Measurements from ENCODE around the gene DENND5A.
"Not testable (repeated sequence)": the region's sequence is repeated elsewhere in the genome, so short reads cannot be mapped to it uniquely, and the experiment has no call there.

The DENND5A gene

DNA sequence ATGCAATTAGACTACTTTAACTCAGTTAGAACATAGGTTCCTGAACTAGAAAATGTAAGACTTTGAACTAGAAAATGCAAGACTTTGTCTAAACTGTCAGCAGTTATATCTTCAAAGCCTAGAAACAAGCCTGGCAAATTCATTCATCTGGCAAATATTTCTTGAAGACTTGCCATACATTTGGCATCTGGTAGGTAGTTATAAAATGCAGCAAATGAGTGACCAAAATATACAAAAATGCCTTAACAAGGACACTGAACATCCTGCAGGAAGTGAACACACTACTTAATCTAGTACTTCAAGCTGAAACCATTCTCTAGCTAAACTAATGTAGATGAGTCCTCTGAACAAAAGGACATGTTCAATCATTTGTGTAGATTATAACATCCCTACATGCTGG is 89.0 kb downstream of the DENND5A start:
- DNase-seq (ENCODE audit: low spot score), result no peak

DNA sequence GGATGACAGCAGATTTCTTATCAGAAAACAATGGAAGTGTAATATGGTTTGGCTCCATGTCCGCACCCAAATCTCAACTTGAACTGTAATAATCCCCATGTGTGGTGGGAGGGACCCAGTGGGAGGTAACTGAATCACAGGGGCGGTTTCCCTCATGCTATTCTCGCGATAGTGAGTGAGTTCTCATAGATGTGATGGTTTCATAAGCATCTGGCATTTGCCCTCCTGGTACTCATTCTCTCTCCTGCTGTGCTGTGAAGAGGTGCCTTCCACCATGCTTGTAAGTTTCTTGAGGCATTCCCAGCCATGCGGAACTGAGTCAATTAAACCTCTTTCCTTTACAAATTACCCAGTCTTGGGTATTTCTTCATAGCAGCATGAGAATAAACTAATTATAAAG is 92.8 kb downstream of the DENND5A start:
- no peak for DNase-seq (ENCODE audit: low spot score)

DNA sequence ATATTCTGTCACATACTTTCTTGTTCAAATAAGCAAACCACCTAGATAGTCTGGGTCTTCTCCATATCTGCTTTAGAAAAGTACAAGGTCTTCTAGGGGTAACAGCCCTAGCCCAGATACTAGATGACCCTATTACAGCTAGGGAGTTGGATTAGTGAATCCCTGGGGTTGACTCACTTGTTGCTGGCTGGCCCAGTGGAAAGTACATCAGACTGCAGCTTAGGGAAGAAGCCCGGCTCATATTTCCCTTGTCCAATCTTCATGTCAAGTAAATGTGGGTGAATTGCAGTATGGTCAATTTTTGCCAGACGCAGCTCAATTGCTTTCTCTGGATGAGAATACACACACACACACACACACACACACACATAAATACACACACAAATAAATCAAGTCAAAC is 94.7 kb downstream of the DENND5A start:
- DNase-seq (ENCODE audit: low spot score), result no peak

DNA sequence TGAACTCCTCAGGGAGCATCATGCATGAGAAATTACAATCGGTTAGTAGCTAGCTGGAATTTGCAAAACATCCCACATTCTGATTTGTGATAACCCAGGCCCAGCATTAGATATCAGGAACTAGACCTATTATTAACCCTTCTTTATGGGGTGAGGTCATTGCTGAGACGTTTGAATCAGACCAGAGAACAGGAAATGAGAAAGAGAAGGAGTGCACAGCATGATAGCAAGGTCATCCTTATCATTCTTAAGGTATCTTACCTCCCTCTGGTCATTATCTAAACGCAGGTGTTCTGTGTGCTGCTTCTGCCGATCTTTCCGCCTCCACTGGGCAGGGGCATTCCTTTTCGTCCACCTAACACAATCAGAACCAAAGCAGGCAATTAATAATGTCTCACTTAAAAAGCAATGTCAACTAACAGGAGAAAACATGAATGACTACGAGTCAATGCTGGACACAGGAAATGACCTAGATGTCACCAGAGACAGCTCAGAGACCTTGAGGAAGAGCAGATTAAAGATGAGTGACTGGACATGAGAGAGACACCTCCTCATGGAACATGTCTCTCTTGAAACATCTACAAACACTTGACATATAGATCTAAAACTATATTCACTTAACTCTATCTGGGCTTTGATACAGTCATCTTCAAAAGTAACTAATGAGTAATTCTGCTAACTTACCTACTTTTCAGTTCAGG is 95.4 kb downstream of the DENND5A start:
- no peak for DNase-seq (ENCODE audit: low spot score)

DNA sequence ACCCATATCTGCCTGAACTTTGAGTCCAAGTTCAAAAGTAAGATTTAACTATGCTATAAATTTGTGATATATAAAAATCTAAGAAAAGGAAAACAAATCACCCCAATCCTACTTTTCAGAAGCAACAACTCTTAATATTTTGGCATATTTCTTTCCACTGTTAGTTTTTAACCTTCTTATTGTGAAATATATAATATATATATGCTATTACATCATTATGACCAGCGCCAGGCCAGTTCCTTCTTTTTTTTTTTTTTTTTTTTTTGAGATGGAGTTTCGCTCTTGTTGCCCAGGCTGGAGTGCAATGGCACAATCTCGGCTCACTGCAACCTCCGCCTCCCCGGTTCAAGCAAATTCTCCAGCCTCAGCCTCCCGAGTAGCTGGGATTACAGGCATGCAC is 103.2 kb downstream of the DENND5A start:
- not testable (repeated sequence) for DNase-seq (ENCODE audit: low spot score)

DNA sequence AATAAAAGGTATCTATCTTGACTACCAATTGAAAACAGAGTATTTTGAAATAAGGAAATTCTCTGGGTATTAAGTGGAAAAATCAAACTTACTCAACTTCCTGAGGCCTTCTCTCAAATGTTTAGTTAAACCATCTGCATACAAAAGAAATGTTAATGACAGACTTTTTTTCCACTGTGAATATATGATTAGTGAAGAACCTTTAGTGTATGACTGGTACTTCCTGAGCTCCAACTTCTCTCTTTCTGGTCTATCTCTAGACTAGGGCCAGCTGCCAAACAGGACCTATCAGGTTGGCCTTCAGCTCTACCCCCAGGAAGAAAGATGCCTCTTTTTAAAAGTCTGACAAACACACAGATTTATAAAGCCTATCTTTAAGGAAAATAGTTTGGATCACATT is 105.0 kb downstream of the DENND5A start:
- no peak for DNase-seq (ENCODE audit: low spot score)

DNA sequence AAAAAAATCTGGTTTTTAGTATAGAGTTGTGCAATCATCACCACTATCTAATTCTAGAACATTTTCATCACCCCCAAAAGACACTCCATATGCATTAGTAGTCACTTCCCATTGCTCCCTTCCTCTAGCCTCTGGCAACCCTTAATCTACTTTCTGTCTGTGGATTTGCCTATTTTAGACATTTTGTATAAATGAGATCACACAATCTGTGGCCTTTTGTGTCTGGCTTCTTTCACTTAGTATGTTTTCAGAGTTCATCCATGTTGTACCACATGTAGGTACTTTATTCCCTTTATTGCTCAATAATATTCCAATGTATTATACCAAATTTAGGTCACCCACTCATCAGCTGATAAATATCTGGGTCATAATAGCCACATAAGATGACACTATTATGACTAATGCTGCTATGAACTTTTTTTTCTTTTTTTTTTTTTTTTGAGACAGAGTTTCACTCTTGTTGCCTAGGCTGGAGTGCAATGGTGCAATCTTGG is 106.2 kb downstream of the DENND5A start:
- DNase-seq (ENCODE audit: low spot score), result no peak

DNA sequence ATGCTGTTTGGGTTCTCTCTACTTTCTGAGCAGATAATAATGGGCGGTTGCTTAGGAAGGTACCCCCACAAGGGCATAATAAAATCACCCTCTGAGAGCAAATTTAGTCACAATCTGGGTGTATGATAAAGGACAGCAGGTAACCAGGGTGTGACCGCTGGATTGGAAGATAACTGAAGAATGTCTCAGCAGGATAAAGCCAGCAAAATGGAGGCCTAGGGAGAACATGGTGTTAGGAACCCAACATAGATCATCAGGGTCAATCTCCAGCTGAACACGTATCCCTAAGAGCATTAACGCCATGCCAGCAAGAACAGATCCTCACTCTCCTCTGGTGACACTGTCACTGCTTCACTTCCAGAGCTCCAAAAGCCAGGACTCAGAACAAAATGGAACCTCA is 109.2 kb downstream of the DENND5A start:
- no peak for DNase-seq (ENCODE audit: low spot score)

DNA sequence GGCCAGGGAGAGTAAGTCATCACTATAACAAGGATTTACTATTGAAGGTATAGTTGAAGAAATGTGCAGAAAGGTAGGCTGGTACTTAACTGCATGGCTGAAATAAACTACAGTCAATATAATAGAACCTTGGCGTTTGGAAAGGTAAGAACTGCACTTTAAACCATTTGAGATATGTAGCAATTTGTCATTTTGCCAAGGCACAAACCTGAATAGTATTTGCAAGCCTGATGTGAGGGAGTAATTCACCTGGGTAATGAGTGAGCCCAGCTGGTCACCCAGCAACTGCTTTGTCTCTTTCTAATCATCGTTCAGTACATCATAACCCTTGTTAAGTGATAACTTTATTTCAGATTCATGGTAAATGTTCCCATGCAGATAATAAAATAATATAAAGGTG is 111.5 kb downstream of the DENND5A start:
- DNase-seq (ENCODE audit: low spot score), result no peak

DNA sequence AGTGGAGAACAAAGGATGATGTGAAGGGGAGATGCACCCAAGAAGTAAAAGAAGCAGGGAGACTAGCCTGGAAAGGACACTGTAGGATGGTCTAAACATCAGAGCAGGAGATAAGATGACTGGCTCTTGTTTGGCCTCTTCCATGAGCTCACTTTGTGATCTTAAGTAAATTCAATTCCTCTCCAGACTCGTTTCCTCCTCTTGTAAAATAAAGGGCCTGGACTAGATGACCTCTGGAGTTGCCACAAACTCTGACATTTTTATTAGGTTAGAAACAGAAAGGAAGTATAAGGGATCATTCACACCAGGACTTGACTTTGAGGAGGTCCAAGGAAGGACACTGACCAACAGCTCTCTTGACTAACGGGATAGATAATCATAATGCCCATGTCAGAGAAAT is 113.5 kb downstream of the DENND5A start:
- no peak for DNase-seq (ENCODE audit: low spot score)

DNA sequence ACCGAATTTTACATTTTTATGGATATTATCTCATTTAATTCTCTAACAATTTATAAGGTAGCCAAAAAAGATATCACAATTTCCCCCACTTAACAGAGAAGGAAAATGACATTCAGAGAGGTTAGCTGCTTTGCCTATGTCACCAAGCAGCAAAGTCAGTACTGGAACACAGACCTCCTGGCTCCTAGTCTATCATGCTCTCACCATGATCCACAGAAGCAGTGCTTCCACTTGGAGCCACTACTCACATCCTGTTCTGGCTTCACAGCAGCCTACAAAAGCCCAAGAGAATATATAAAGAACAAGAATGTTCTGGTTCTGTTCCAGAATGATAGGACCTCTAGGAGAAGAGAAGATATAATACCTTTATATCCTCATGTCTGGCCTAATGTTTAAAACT is 114.2 kb downstream of the DENND5A start:
- no peak for DNase-seq (ENCODE audit: low spot score)

DNA sequence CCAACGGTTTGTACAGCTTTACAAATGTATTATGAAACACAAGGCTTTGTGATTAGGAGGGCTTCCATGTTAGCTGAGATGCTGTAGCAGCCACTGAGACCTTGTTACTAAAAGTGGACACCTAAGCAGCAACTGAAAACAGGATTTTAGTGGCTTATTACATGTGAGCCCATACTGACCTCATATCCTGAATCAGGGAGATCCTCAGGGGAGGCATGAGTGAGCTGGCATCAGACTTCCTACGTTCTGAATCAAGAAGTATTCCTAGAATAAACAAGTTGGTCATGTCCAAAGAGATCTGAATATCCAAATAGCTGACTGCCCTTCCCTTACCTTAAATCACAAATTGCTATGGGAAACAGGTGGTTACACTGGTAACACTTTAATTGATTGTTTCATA is 114.6 kb downstream of the DENND5A start:
- DNase-seq (ENCODE audit: low spot score), result no peak

DNA sequence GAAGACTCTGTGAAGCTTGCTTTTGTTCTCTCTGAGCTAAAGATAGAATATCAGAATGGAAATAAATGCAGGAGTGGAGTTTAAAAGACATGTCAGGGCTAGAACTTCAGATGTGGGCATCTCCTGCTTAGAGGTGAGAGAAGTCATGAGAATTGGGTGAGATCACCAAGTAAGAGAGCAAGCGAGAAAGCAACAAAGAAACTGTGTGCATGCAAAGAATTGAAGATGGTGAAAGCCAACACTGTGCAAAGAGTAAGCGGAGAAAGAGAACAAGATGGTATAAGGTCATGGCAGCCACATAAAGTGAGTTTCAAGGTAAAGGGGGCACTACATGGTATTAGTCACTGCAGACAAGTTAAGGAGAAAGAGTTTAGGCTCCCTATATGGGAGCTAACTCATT is 116.4 kb downstream of the DENND5A start:
- no peak for DNase-seq (ENCODE audit: low spot score)

DNA sequence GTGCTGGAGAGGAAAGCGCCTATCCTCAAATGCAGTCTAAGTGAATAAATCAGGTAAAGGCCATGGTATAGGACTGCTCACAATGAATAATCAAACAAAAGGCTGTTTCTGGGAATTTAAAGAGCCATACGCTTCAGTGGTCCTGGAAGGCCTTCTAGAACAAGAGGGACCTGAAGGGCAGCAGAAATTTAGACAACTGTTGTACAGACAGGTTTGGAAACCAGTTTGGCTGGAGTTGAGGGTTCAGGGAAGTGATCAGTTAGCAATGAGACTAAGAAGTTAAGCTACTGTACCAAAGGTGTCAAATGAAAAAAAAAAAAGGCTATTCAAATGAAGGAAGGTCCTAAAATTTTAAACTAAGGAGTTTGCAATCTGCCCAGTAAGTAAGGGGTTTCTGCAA is 117.1 kb downstream of the DENND5A start:
- DNase-seq (ENCODE audit: low spot score), result no peak

DNA sequence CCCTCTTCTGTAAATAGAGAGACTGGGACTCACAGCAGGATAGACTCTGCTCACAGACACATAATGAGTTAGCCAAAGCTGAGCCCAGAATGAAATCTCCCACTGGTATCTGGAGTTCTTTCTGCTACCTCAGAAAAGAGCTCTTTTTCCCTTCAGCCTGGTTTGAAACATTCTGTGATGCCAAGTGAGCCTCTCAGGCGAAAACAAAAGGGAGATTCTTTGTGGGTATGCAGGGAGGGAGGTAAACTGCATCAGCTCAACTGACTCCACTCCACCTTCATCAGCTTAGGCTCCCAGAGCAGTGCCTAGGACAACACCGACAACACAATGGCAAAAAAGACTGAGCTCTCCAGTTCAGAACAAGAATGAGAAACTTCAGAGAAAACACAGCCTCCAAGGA is 118.7 kb downstream of the DENND5A start:
- DNase-seq (ENCODE audit: low spot score), result no peak

DNA sequence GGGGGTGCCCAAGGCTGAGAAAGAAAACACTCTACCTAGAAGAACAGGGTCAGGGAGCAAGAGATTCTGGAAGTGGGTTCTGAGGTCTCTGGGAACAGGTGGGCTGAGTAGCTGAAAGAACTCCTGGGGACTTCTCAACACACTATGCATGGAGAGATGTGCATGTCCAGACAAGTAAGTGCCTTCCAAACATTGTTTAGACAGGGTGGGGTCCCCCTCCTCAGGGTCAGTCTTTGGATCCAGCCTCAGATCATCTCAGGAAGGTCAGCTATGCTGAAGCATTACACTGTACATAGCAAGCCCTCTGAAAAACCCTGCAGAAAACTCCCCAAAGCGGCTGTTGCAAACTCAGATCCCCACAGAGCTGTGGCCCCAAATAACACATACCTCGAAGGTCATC is 119.9 kb downstream of the DENND5A start:
- no peak for DNase-seq (ENCODE audit: low spot score)

DNA sequence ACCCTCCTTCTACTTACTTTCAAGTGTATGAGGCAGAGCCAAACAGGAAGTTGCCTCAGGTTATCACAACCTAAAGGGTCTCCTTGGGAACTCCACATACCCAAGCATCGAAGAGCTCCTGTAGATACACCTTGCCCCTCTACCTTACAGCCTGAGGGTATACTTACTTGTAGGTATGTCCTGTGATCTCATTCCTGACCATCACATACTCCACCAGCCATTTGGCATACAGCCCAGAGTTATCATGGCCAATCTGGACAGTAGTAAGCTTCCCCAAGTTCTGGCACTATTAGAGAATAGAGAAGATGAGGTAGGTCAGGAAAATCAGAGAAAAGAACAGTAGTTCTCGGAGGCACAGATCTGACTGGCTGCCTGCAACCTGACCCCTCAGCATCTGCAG is 120.3 kb downstream of the DENND5A start:
- DNase-seq (ENCODE audit: low spot score), result no peak

DNA sequence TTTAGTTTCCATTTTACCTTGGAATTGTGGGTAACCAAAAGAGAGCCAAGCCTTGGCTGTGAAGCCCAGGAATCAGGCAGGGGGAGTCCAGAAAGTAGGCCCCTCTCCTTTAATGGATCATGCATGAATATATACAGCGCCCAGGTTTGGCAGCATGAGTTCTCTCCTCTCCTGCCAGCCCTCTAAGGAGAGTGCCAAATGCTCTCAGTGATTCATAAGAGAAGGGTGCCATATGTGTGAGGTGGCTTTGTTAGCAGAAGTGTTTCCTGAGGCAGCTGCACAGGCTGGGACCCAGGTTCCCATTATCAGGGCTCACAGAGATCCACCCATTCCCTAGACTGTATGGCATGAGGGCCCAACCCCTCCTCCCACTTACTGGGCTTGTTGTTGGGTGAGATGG is 121.4 kb downstream of the DENND5A start:
- no peak for DNase-seq (ENCODE audit: low spot score)

DNA sequence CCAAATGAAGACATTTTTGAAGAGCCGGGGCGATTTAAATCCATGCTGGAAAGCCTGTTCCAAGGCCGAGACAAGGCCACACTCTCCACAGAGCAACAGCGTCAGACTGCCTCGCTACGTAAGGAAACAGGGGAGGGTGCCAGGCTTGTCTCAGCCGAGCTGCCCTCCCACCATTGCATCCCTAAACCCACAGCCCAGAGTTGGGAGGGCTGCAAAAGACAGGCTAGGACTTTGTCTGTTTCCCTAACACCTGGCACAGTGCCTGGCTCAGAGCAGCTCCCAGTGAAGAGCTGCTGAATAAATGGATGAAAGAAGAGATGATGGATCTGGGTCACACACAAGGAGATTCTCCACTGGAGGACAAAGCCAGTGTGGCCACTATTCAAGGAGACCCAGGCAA is 122.4 kb downstream of the DENND5A start:
- no peak for DNase-seq (ENCODE audit: low spot score)

DNA sequence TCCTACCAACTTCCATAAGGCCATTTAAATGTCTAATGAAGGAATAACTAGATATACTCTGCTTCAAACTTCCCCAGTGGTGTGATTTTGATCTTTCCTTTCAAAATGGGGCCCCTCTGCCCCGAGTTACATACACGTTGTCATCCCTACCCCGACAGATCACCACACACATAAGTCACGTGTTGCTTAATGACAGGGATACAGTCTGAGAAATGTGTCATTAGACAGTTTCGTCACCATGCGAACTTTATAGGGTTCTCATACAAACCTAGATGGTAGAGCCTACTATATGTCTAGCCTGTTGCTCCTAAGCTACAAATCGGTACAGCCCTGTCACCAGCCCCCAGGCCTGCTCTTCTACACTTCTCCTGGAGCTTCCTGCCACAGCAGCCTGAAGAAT is 124.0 kb downstream of the DENND5A start:
- DNase-seq (ENCODE audit: low spot score), result no peak

DNA sequence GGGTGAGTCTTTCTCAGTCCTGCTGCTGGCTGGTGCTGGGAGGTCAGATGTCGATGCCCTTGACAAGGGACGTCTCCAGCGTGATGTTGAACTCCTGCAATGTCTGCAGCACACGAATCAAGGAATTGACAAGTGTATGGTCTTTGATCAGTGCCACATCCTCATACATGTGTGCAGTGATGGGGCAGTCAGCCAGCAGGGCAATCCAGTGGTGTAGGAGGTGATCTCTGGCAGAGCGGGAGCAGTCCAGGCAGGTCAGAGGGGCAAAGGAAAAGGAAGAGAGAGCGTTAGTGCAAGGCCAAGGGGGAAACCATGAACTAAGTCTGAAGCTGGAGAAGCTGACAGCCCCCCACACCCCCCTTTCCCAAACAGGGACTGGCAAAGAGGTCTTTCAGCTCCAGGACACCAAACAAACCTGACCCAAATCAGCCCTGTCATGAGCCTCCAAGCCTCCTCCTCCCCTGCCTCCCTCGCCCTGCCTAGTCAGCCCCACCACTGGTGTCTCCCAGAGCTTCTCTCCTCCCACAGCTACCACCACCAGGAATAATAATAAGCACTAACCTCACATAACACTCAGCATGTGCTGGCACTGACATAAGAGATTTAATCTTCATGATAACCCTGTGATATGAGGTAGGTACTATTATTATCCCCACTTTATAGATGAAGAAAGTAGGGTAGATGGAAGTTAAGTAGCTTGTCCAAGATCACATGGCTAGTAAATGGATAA is 125.4 kb downstream of the DENND5A start:
- no peak for DNase-seq (ENCODE audit: low spot score)

DNA sequence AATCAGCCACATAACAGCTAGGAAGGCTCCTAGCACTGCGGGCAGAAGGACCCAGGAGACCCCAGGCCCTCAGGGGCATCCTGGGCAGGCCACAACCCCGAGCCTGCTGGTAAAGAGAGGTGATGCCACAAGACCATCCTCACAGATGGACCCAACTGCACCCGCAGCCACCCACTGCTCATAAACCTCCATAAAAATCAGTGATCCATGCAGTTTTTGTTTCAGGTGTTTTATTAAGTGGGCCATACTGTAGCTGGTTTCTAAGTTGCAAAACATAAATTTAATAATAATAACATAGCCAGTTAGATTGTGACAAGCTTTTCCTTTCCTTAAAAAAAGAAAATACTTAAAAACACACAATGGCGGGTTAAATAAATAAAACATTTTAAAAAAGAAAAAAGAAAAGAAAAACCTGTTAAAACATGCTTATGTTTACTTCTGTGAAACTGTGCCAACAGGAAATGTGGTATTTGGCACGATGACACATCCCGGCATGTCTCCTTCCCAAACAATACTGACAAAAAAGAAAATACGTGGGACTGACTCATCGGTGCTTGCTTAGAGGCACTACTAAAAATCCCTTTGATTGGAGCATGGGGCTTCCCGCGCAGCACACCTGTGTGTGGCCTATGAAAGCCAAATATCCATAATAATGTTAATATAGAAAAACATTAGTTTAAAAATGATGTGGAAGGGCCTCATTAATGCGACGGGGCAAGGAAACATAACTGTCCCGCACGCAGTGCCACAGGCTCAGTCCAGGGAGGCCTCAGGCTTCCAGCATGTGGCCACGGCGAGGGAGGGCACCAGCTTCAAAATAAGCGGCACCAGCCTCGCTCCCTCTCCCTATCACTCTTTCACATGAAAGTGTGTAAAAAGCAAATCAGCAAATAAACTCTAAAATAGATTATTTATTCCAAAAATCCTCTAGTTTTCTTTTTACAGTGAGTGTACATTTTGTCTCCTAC is 126.3 kb downstream of the DENND5A start:
- DNase-seq (ENCODE audit: low spot score), result no peak

DNA sequence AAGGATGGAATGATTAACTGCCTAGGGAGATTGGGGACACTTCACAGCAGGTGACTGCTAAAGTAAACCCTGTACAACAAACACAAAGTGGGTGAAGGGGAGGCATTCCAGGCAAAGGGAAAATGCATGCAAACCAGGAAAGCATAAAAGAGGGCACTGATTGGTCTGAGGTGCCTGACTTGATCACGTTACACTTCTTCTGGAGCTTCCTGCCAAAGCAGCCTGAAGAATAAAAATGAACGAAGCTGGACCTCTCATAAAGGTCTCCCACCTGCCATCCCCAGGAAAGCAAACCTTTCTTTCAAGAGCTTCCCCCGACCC is 127.1 kb downstream of the DENND5A start:
- DNase-seq (ENCODE audit: low spot score), result no peak
